GM21515 (cell line): ENCODE results near the gene PDE4D.
"Not testable (repeated sequence)": the region's sequence is repeated elsewhere in the genome, so short reads cannot be mapped to it uniquely, and the experiment has no call there.

Experiments used
- ATAC-seq: cut with Tn5 transposase; IDR thresholded peaks from one replicate; pipeline ENCODE4 v1.9.1; 2021; ENCODE audit not compliant: unreplicated experiment

PDE4D gene

GRCh38 chr5:59486508-59486907 lies 407.0 kb downstream of the PDE4D start:
- ATAC-seq: no peak

- no peak for ATAC-seq
Measured at GRCh38 chr5:59485629-59486439, 407.7 kb downstream of the PDE4D start.

- ATAC-seq: no peak
Measured at GRCh38 chr5:59485107-59485506, 408.4 kb downstream of the PDE4D start.

- no peak for ATAC-seq
Measured at GRCh38 chr5:59484618-59485017, 408.9 kb downstream of the PDE4D start.

- ATAC-seq: no peak
Measured at GRCh38 chr5:59483971-59484472, 409.5 kb downstream of the PDE4D start.

- no peak for ATAC-seq
Measured at GRCh38 chr5:59479086-59479485, 414.4 kb downstream of the PDE4D start.

- no peak for ATAC-seq
Measured at GRCh38 chr5:59474324-59474723, 419.2 kb downstream of the PDE4D start.

- ATAC-seq: no peak
Measured at GRCh38 chr5:59473611-59474010, 419.9 kb downstream of the PDE4D start.

- no peak for ATAC-seq
Measured at GRCh38 chr5:59471463-59471862, 422.1 kb downstream of the PDE4D start.

GRCh38 chr5:59467969-59468368 lies 425.6 kb downstream of the PDE4D start:
- ATAC-seq: no peak

- no peak for ATAC-seq
Measured at GRCh38 chr5:59466271-59466670, 427.3 kb downstream of the PDE4D start.

GRCh38 chr5:59464969-59465368 lies 428.6 kb downstream of the PDE4D start:
- no peak for ATAC-seq

GRCh38 chr5:59463618-59464166 lies 429.8 kb downstream of the PDE4D start:
- not testable (repeated sequence) for ATAC-seq

GRCh38 chr5:59462956-59463355 lies 430.6 kb downstream of the PDE4D start:
- no peak for ATAC-seq

- no peak for ATAC-seq
Measured at GRCh38 chr5:59460368-59461153, 433.0 kb downstream of the PDE4D start.

GRCh38 chr5:59458966-59459729 lies 434.4 kb downstream of the PDE4D start:
- no peak for ATAC-seq

- no peak for ATAC-seq
Measured at GRCh38 chr5:59458321-59458720, 435.2 kb downstream of the PDE4D start.

- no peak for ATAC-seq
Measured at GRCh38 chr5:59449905-59450644, 443.5 kb downstream of the PDE4D start.

GRCh38 chr5:59446356-59446755 lies 447.2 kb downstream of the PDE4D start:
- no peak for ATAC-seq

GRCh38 chr5:59445741-59446140 lies 447.8 kb downstream of the PDE4D start:
- no peak for ATAC-seq
